ENCODE results near the gene GMPR. TPM values are rescaled to one million over a fixed set of nuclear protein-coding genes. Genes with fewer than 3 reads are reported as not detected.

GMPR gene
- total RNA-seq, 2 donors from 2014 or later = 17.0 to 62.1 TPM

DNA sequence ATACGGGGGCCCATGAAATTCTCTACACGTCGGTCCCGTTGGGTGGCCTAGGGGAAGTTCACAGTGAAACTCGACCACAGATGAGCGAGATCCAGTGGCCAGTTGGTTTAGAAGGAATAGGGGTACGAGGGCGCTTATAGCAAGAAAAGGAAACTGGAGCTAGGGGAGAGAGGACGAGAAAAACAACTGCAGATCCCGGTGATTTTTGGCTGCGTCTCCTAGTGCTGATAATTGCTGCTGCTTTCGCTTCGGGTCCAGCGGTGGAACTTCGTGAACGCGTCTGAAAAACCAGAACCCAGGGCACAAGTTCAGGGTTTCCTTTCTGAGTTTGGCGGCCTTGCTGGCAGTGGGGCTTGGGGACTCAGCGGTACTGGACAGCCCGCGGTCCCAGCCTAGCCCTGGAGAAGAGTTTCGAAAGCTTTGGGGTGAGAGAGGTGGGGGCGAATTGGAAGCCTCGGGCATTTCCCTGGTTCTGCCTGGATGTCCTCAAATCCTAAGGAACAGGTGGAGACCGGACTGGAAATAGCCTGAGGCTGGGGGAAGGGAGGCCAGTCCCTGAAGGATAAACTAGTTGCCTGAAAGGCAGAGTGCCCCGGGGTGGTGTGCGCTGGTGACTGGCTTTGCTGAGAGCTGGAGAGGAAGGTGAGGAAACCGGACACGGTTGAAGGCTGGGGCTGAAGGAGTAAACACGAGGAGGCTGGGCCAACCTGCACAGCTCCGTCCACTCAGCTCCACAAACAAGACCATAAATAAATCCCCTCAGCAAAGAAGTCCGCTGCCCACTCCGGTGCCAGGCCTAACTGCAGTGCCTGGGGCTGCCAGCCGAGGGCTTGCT lies 793 bp downstream of the GMPR start:
- Histone ChIP-seq H3K27me3 (replicated peaks; ENCODE audit: insufficient read depth) (no peaks in the 10 kb centered on the region), H3K27ac (peak overlapping the region; percentile 88), H3K4me3 (peak overlapping the region; percentile 80), H3K4me1 (ENCODE audit: control insufficient read depth in 1 of 2, low read depth in 2 of 2) (peaks cover 37 to 66% of the 10 kb centered on the region in 2 donors), H3K9me3 (no peaks in the 10 kb centered on the region), H3K36me3 (no peaks in the 10 kb centered on the region)
- TF ChIP-seq, protein P1, sequence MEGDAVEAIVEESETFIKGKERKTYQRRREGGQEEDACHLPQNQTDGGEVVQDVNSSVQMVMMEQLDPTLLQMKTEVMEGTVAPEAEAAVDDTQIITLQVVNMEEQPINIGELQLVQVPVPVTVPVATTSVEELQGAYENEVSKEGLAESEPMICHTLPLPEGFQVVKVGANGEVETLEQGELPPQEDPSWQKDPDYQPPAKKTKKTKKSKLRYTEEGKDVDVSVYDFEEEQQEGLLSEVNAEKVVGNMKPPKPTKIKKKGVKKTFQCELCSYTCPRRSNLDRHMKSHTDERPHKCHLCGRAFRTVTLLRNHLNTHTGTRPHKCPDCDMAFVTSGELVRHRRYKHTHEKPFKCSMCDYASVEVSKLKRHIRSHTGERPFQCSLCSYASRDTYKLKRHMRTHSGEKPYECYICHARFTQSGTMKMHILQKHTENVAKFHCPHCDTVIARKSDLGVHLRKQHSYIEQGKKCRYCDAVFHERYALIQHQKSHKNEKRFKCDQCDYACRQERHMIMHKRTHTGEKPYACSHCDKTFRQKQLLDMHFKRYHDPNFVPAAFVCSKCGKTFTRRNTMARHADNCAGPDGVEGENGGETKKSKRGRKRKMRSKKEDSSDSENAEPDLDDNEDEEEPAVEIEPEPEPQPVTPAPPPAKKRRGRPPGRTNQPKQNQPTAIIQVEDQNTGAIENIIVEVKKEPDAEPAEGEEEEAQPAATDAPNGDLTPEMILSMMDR (IDR thresholded peaks at IDR 0.05) = peak; percentile 70
- ATAC-seq (ENCODE audit: insufficient number of reproducible peaks, low FRiP score, low read depth) (peak; percentile 23), DNase-seq (ENCODE audit: low spot score) (peak; percentile 56)

DNA sequence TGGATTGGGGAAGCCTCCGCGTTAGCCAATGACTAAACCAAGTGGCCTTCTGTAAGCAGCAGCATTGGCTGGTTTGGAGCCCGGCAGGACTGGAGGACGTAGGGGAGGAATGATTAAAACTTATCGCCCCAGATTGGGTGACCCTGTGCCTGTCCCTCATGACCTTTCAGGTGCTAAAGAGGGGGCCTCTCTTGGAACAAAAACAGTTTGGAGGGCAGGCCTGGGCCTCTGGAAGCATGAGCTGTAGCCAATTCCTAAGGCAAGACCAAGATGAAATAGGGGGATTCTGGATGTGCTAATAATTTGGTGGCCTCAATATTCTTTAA lies 1.4 kb downstream of the GMPR start:
- TF ChIP-seq, protein P1 (IDR thresholded peaks at IDR 0.05) = no peak
- no peaks in the 10 kb centered on the region for H3K9me3 ChIP-seq
- DNase-seq (ENCODE audit: low spot score) = no peak
- no peaks in the 10 kb centered on the region for H3K27me3 ChIP-seq (replicated peaks; ENCODE audit: insufficient read depth)
- no peaks in the 10 kb centered on the region for H3K36me3 ChIP-seq
- ATAC-seq (ENCODE audit: insufficient number of reproducible peaks, low FRiP score, low read depth) = peak; percentile 54
- H3K27ac ChIP-seq = peak overlapping the region; percentile 88
- peaks cover 39 to 71% of the 10 kb centered on the region in 2 donors for H3K4me1 ChIP-seq (ENCODE audit: control insufficient read depth in 1 of 2, low read depth in 2 of 2)
- H3K4me3 ChIP-seq = peak overlapping the region; percentile 80

DNA sequence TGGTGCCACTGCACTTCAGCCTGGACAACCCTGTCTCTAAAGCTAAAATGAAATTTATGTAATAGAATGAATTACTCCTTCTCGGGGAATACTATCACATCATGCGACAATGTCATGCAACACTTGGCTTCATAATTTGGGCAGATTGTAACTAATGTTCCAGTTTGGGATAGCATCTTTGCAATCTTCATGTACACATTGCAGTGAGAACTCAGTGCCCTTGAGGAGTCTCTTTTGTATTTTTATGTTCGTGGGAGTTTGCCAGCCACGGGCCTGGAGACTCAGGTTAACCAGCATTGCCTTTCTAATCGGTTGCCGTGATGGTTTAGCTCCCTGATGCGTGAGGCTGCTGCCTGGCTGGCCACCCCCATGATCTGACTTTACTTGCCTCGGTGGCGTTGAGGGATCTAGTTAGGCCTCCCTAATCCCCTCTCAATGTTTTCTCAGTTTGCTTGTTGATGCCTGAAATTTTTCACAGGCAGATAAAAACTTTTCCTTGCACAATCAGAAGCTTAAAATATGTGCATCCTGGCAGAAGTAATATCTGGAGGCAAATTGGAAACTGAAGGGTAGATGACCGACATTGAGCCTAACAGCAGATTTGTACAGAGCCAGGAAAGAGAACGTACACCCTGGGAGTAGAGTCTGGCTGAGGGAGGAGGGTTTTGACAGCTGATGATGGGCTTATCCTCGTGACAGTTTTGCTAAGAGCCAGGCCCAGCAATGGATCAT lies 2.4 kb downstream of the GMPR start:
- Histone ChIP-seq H3K27ac (peak overlapping the region in 1 of 2 donors; percentile 88), H3K27me3 (replicated peaks; ENCODE audit: insufficient read depth) (no peaks in the 10 kb centered on the region), H3K4me3 (no peak overlapping the region), H3K36me3 (no peaks in the 10 kb centered on the region), H3K9me3 (no peaks in the 10 kb centered on the region), H3K4me1 (ENCODE audit: control insufficient read depth in 1 of 2, low read depth in 2 of 2) (peaks cover 39 to 80% of the 10 kb centered on the region in 2 donors)
- ATAC-seq (ENCODE audit: insufficient number of reproducible peaks, low FRiP score, low read depth) (no peak), DNase-seq (ENCODE audit: low spot score) (no peak)
- TF ChIP-seq, protein P1 (IDR thresholded peaks at IDR 0.05) = no peak

DNA sequence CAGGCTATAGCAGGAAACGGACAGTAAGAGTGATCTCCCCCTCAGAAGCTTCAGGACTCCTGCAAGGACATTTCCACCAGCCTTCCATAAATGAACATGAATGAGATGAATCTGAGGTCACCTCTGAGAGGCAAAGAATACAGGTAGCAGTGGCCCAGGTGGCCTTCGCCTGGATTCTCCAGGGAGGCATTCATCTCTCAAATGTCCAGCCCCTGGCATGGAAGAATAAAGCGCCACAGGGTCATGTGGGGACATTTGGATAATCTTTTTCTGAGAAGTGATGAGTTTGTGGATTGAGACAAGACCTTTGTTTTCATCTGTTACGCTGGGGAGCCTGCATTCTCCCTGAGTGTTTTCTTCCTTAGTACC lies 2.9 kb downstream of the GMPR start:
- H3K27ac ChIP-seq = peak overlapping the region in 1 of 2 donors; percentile 88
- no peaks in the 10 kb centered on the region for H3K36me3 ChIP-seq
- H3K9me3 ChIP-seq = no peaks in the 10 kb centered on the region
- DNase-seq (ENCODE audit: low spot score) (no peak), ATAC-seq (ENCODE audit: insufficient number of reproducible peaks, low FRiP score, low read depth) (no peak)
- peaks cover 35 to 80% of the 10 kb centered on the region in 2 donors for H3K4me1 ChIP-seq (ENCODE audit: control insufficient read depth in 1 of 2, low read depth in 2 of 2)
- no peaks in the 10 kb centered on the region for H3K27me3 ChIP-seq (replicated peaks; ENCODE audit: insufficient read depth)
- no peak overlapping the region for H3K4me3 ChIP-seq
- TF ChIP-seq, protein P1 (IDR thresholded peaks at IDR 0.05) = no peak

DNA sequence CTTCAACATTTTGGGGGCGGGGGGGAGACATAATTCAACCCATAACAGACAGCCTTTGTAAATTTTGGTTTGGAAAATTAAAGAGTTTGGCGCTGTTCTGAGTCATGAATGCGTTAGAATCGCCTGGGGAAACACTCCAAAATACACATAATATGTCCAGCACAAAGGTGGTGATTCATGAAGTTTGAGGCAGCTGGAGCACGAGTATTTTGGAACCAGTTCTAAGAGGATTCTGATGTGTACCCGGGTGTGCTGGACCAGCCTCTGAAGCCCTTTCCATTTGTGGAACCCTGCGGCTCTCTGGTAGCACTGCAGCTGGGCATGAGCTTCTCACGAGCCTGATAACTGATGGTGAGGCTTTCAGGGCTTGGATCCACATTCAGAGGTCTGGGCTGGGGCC lies 4.7 kb downstream of the GMPR start:
- DNase-seq (ENCODE audit: low spot score) (no peak), ATAC-seq (ENCODE audit: insufficient number of reproducible peaks, low FRiP score, low read depth) (peak; percentile 61)
- Histone ChIP-seq H3K4me3 (peak overlapping the region; percentile 3), H3K27ac (peak overlapping the region; percentile 27 to 82), H3K27me3 (replicated peaks; ENCODE audit: insufficient read depth) (no peaks in the 10 kb centered on the region), H3K9me3 (no peaks in the 10 kb centered on the region), H3K36me3 (peaks cover 12% of the 10 kb centered on the region), H3K4me1 (ENCODE audit: control insufficient read depth in 1 of 2, low read depth in 2 of 2) (peaks cover 29 to 65% of the 10 kb centered on the region in 2 donors)
- TF ChIP-seq, protein P1 (IDR thresholded peaks at IDR 0.05) = peak; percentile 21

Data from thoracic aorta (tissue), 2 donors.